ENCODE measurements around the gene TYR. TPM values are rescaled to one million over a fixed set of nuclear protein-coding genes. Genes with fewer than 3 reads are reported as not detected.
A peak's percentile ranks its signal among the peaks of the same experiment; 100 is the strongest.
"Not testable (repeated sequence)": the region's sequence is repeated elsewhere in the genome, so short reads cannot be mapped to it uniquely, and the experiment has no call there.

The TYR gene
- total and polyA plus RNA-seq, 2 experiments from 2014 or later = not detected

DNA sequence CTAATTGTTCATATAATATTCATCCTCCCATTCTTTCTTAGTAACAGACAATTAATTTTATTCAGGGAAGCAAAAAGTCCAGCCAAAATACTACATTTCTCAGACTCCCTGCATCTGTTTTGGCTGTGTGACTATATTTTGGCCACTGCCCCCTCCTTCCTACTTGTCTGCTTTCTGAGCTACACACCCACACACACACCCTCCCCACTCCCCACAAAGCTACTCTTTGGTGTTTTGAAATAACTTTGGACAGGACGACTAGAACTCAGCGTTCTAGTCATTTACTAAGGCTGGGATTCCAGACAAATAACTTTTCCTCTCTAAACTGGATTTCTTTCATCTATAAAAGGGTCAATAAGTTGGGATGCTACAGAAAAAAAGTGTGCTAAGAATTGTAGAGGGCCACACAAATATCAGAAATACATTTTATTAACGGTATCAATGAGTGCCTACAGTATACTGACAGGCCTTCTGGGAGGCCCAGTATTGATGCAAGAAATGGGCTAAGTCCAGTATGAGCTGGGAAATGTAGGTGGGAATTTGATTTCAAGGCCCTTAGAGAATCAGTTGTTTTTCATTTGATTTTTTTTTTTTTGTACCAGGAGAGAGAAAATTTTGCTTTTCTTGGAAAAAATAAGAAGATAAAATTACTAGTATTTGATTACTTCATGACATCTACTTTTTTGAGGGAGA is 165.4 kb downstream of the TYR start:
- not testable (repeated sequence) for H3K79me2 ChIP-seq (ENCODE audit: insufficient read depth); H4K20me1 ChIP-seq (ENCODE audit: insufficient read depth); H3K36me3 ChIP-seq (ENCODE audit: low read depth); H3K4me3 ChIP-seq; H3K9me3 ChIP-seq (ENCODE audit: low read depth); H3K27ac ChIP-seq; H3K9me2 ChIP-seq (ENCODE audit: insufficient read depth); H3K27me3 ChIP-seq (replicated peaks; ENCODE audit: insufficient read depth); H3K9ac ChIP-seq
- Histone ChIP-seq H2AFZ (peak overlapping the region; percentile 72), H3F3A (ENCODE audit: insufficient read depth) (peaks cover 12% of the 10 kb centered on the region), H3K4me1 (ENCODE audit: insufficient read depth) (peaks cover 21% of the 10 kb centered on the region), H3K4me2 (ENCODE audit: unreplicated experiment) (peak overlapping the region; percentile 37)
- peak; percentile 12 for DNase-seq
- WGBS, 2 experiments (ENCODE audit: low coverage in 1 of 2, low lambda C conversion rate in 2 of 2, missing lambda C conversion rate in 2 of 2) = 6 to 11% methylated on average over 3 of the region's 3 CpGs
- in situ Hi-C loops (cut with MboI) = loop anchor here (25.0 kb wide), 1 partner anchor 269 kb away; no protein-coding TSS in a partner anchor

Other genes starting within 250 kb of the TYR start
- gene GRM5, start 111.9 kb upstream of the TYR start, total RNA-seq (2014; rRNA removed; shearing (Covaris generic)) = not detected in 2 replicates
- not detected in 2 replicates for gene GRM5, start 111.9 kb upstream of the TYR start, polyA plus RNA-seq (2016; fragmentation: Nextera tagmentation; extraction: Ambion mirVana)